ACHN (cell line): ENCODE measurements around the gene EIF3L.
A peak's percentile ranks its signal among the peaks of the same experiment; 100 is the strongest.

Experiments
- DNase-seq: peaks from one replicate; pipeline ENCODE4 v3.0.0-alpha.2; 2015
- in situ Hi-C: cut with HindIII; loops from 2 replicates; pipeline ENCODE4 v1.10.0; 2017; ENCODE audit warnings: low sequenced_read_pairs, low pct_ligation_motif_present, low pct_unique_long_range_greater_than_20kb

Gene EIF3L

GRCh38 chr22:37844904-37845329 is 4.3 kb upstream of the EIF3L start:
- in situ Hi-C loops: no loop called here
- no peak for DNase-seq

DNA sequence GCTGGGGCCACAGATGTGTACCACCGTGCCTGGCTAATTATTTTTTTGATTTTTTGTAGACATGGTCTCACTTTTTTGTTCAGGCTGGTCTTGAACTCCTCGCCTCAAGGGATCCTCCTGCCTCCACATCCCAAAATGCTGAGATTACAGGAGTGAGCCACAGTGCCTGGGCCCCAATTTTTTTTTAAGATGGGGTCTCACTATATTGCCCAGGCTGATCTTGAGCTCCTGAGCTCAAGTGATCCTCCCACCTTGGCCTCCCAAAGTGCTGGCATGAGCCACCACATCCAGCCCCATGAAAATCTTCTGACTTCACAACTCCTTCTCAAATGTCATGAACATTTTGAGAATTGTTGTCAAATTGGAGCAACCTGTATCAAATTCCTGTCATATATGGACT is 2.8 kb upstream of the EIF3L start:
- in situ Hi-C loops: no loop called here
- no peak for DNase-seq

- in situ Hi-C loops: no loop called here
- peak; percentile 45 for DNase-seq
Observed at GRCh38 chr22:37848587-37849088, 581 bp upstream of the EIF3L start.

DNA sequence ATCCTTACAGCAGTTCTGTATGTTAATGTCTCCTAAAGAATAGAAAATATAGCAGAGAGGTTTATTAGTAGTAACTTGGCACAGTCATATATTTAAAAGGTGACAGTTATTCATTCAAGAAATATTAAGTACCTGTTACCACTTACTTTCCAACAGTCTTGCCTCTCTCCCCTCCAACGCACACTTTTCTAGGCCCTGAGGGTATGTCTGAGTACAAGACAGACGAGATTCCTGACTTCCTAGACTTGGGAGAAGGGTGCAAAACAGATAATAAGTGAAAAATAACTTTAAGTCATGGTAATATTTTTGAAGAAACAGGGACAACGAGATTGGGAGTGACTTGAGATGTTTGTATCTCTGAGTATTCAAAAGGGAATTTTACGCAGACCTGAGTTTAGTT is 1.6 kb downstream of the EIF3L start:
- DNase-seq: no peak
- in situ Hi-C loops: no loop called here

DNA sequence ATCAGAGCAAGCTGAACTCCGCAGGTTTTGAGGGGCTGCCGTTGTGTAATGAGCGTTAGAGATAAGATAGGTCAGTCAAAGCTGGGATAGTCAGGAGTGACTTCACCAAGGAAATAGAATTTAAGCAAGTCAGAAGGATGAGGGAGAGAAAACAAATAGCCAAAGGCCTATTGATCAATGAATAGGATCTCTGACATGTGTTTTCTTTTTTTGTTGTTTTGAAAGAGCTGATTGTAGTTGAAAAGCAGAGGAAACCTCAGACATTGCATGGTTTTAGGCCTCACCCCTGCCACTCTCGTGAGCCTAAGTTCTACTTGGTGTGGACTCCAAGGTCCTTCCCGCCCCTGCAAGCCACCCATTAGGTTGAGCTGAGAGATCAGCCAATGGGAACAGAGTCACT is 3.2 kb downstream of the EIF3L start:
- in situ Hi-C loops: no loop called here
- no peak for DNase-seq

GRCh38 chr22:37854946-37855345 is 5.7 kb downstream of the EIF3L start:
- in situ Hi-C loops: no loop called here
- no peak for DNase-seq

DNA sequence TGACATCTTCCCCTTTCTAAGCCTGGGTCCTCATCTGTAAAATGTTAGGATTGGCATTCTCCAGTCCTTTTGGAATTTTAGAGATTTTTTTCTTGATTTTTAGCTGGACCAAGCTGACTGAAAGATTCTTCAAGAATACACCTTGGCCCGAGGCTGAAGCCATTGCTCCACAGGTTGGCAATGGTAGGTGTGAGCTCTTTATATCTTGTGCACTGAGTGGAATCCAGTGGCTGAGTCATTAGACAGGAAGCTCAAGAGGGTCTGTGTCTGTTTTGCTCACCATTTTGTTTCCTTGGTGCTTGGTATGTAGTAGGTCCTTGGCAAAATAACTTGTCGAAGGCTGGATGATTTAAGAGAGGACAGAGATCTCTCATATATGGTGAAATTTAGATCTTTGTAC is 6.2 kb downstream of the EIF3L start:
- DNase-seq: no peak
- in situ Hi-C loops: no loop called here

DNA sequence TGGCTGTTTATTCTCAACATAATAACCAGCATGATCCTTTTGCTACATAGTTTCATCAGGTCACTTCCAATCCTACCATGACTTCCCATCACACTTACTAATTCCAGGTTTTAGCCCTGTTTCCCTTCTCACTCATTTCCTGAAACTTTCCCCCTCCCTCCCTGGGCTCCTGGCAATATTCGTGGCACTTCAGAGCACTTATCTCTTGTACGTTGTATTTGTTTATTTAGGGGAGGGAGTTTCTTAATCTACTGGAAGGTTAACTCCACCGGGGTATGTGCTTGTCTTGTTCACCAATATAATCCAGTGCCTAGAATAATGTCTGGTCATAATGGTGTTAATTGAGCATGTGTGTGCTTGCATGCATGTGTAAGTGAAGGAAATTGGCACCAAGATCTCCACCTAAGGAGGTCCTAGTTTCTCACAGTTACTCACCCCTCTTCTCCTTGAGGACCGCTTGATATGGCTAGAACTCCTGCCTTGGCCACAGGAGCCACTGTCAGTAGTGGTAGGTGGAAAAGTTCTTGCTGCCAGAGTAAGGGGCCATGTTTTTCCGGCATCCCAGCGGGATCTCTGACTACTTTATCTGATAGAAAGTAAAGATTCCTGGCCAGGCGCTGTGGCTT is 11.7 kb downstream of the EIF3L start:
- in situ Hi-C loops: no loop called here
- DNase-seq: no peak

DNA sequence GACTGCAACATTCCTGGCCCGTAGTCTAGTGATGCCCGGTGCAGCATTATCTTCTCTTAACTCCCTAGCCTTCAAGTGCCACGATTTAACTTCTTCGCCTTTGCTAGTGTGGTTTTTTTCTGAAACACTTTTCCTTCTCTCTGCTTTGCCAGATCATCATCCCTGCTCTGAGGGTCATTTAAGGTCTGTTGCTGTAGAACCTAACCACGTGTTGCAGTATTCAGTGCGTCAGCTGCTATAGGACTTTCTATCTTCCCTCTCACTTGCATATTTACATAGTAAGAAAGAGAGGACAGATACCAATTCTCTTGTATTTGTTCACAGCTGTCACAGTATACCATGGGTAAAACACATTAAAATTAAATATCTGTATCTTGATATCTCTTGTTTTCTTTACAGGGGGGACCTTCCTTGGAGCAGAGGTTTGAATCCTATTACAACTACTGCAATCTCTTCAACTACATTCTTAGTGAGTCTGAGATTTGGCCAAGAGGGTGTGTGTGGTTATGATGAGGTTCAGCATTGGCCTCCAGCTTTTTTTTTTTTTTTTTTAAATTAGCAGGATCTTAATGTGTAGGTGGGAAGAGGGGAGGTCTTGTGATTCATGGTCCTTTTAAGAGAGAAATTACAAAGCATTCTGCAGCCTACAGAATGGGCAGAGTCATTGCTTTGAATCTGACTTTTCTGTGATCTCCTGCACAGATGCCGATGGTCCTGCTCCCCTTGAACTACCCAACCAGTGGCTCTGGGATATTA is 13.5 kb downstream of the EIF3L start:
- no peak for DNase-seq
- in situ Hi-C loops: no loop called here

DNA sequence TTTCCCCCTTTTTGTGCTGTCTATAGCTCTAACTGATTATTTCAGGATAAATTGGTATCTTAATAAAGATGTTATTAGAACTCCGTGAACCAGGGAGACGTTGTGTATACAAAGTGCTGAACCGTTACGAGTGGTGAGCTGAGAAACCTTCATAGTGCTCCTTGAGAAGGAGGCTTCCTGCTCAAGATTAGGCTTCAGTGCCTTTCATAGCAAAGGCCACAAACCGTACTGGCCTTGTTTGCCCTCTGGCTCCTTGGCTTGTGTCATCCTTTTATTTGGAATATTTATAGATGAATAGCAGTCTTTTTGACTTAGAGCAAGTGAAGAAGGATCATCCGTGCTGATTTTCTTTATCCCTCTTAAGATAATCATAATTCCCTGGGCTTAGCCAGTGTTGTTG is 16.3 kb downstream of the EIF3L start:
- in situ Hi-C loops: no loop called here
- DNase-seq: no peak

- DNase-seq: no peak
- in situ Hi-C loops: no loop called here
Observed at GRCh38 chr22:37870273-37870672, 21.1 kb downstream of the EIF3L start.

DNA sequence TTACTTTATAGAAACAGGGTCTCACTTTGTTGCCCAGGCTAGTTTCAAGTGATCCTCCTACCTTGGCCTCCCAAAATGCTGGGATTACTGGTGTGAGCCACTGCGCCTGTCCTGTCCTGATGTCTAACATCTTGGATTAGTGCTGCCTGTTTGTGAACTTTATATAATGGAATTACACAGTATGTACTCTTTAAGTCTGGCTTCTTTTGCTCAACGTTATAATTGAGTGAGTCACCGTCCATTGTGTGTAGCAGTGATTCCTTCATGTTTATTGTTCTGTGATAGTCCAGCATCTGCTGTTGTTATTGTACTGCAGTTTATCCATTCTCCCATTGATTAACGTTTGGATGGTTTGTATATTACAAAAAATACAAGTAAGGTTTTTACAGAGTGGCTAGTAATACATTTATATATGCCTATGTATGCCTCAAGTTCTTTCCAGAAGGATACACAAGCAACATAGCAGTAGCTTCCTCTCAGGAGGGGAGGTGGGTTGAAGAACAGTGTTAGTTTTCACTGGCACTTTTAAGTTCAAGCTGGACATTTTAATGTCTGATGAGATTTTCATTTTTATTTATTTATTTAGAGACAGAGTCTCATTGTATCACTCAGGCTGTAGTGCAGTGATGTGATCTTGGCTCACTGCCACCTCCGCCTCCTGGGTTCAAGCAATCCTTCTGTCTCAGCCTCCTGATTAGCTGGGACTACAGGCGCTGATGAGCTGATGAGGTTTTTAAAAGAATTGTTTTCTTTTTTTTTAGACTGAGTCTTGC is 31.6 kb downstream of the EIF3L start:
- DNase-seq: no peak
- in situ Hi-C loops: no loop called here

DNA sequence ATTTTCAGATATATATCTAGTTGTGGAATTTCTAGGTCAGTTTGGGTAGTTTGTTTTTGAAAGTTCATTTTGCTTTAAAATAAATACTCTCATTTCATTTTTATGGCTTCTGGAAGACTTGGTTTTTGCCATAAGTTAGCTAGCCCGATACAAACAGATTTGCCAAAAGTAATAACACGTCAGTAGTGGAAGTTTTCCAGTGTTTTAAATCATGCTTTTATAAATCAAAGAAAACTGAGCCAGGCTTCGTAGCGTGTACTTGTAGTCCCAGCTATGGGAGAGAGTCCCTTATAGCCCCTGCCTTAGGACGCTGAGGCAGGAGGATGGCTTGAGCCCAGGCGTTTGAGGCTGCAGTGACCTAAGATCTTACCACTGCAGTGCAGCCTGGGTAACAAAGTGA is 35.2 kb downstream of the EIF3L start:
- no peak for DNase-seq
- in situ Hi-C loops: no loop called here

DNA sequence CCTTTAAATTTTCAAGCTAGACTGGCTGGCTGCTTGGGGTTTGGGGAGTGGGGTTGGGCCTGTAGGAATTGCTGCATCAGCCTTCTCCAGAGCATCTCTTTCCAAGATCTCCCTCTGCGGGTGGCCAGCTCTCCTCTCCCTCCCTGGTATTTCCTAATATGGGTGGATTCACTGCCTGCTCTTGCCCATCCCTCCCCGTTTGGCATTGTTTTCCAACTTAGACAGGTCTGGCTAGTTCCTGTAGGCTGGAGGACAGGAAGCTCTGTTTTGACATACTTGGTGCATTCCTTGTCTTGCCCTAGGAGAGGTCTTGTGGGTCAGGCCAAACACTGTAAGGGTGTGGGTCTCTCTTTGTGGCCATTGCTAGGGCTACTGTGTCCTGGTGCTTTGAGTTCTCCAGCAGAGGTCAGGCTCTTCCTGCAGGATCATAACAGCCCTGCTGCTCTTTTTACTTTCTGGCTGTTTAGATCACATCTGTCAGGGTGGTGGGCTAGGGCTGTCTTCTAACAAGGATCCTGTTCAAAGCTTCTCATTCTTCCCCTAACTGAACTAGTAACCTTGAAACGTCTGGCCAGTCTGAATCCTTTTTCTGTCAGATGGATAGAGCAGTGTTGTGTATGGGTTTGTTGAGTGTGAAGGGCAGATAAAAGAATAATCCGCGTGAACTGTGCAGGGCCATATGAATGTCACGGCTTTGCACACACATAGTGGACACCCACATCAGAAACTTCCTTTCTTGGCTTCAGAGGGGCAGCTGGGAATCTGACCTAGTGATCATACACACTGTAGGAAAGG is 38.6 kb downstream of the EIF3L start:
- in situ Hi-C loops: no loop called here
- DNase-seq: peak; percentile 6

- DNase-seq: no peak
- in situ Hi-C loops: no loop called here
Observed at GRCh38 chr22:37891926-37892325, 42.7 kb downstream of the EIF3L start.

GRCh38 chr22:37892566-37893335 is 43.5 kb downstream of the EIF3L start:
- in situ Hi-C loops: no loop called here

DNA sequence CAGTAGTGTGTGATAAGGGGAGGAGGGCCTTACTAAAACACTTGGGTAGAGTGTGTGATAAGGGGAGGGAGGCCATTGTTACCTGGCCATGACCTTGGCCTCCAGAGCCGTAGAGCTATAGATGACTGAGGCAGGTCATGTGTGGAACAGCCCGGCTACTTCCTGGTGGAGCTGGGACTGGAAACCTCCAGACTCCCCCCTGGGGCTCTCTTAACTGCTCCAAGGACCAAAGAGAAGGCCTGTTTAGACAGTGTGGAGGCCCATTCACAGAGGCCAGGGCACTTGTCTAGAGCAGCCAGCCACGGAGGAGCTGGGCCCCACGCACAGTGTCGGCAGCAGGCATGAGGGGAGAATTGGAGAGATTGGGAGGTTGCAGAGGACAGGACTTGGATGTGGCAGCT is 44.4 kb downstream of the EIF3L start:
- in situ Hi-C loops: no loop called here
- no peak for DNase-seq

More at GRCh38 chr22:37892566-37893335, 43.5 kb downstream of the EIF3L start:
- DNase-seq: no peak
